AG10803 (cell line): ENCODE data around the gene ASL.

Experiments
- DNase-seq: peaks from one replicate; pipeline ENCODE4 v3.0.0; 2010; ENCODE audit warnings: low read depth
- H3K4me3 ChIP-seq: 2 replicates; pipeline ENCODE4 v1.5.1; 2011; ENCODE audit warnings: mild to moderate bottlenecking, low read length, control low read depth
- TF ChIP-seq, protein P1 (sequence below): conservative IDR thresholded peaks from 2 replicates; pipeline ENCODE4 v1.5.1; 2011; ENCODE audit warnings: mild to moderate bottlenecking, low read length, control low read depth, inconsistent platforms

ASL gene

DNA sequence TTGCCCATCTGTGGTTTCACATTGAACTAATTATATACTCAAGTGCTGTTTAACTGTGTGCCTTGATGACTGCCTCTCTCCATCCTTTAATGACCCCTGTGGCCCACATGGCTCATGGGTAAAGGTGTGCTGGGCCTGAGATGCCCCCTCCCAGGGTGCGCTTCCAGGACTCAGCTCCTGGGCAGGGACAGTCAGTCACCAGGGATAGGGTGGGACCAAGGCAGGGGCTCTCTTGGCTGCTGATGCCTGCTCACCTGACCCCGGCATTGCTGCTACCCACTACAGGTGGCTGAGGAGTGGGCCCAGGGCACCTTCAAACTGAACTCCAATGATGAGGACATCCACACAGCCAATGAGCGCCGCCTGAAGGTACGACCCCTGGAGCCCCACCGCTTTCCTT is 6.5 kb downstream of the ASL start:
- TF ChIP-seq, protein P1, sequence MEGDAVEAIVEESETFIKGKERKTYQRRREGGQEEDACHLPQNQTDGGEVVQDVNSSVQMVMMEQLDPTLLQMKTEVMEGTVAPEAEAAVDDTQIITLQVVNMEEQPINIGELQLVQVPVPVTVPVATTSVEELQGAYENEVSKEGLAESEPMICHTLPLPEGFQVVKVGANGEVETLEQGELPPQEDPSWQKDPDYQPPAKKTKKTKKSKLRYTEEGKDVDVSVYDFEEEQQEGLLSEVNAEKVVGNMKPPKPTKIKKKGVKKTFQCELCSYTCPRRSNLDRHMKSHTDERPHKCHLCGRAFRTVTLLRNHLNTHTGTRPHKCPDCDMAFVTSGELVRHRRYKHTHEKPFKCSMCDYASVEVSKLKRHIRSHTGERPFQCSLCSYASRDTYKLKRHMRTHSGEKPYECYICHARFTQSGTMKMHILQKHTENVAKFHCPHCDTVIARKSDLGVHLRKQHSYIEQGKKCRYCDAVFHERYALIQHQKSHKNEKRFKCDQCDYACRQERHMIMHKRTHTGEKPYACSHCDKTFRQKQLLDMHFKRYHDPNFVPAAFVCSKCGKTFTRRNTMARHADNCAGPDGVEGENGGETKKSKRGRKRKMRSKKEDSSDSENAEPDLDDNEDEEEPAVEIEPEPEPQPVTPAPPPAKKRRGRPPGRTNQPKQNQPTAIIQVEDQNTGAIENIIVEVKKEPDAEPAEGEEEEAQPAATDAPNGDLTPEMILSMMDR = no peak
- no peak for DNase-seq
- H3K4me3 ChIP-seq = no peak overlapping the region

DNA sequence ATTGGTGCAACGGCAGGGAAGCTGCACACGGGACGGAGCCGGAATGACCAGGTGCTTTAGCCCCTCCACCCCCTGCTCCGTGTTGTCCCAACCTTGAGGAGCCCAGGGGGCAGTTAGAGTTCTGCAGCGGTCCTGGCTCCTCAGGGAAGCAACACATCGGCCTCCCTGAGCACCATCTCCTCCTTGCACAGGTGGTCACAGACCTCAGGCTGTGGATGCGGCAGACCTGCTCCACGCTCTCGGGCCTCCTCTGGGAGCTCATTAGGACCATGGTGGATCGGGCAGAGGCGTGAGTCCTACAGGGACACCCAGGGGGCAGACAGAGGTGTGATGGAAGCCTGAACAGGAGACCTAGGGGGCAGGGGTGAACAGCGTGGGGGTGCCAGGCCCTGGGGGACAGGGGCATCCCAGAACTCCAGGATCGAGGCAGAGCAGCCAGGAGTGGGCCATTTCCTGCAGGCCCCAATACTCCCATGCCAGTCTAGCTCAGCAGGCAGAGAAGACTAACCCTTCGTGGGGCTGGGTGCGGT is 7.3 kb downstream of the ASL start:
- TF ChIP-seq, protein P1 = no peak
- DNase-seq = no peak
- no peak overlapping the region for H3K4me3 ChIP-seq

DNA sequence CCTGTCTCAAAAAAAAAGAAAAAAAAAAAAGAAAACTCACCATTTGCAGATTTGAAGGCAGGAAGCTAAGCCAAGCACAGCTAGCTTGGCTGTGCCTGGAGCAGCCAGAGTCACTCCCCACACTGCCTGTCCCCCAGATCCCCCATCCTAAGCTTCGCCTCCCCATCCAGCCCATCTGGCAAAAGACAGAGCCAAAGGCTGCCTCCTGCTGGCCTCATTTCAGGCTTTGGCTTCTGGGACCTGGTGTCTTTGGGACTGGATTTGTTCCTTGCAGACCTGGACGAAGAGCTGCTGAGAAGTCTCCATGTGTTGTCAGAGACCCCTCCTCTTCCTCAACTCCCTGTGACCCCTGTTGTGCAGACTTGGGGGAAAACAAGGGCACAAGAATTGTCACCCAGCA is 8.1 kb downstream of the ASL start:
- no peak overlapping the region for H3K4me3 ChIP-seq
- TF ChIP-seq, protein P1 = no peak
- no peak for DNase-seq

DNA sequence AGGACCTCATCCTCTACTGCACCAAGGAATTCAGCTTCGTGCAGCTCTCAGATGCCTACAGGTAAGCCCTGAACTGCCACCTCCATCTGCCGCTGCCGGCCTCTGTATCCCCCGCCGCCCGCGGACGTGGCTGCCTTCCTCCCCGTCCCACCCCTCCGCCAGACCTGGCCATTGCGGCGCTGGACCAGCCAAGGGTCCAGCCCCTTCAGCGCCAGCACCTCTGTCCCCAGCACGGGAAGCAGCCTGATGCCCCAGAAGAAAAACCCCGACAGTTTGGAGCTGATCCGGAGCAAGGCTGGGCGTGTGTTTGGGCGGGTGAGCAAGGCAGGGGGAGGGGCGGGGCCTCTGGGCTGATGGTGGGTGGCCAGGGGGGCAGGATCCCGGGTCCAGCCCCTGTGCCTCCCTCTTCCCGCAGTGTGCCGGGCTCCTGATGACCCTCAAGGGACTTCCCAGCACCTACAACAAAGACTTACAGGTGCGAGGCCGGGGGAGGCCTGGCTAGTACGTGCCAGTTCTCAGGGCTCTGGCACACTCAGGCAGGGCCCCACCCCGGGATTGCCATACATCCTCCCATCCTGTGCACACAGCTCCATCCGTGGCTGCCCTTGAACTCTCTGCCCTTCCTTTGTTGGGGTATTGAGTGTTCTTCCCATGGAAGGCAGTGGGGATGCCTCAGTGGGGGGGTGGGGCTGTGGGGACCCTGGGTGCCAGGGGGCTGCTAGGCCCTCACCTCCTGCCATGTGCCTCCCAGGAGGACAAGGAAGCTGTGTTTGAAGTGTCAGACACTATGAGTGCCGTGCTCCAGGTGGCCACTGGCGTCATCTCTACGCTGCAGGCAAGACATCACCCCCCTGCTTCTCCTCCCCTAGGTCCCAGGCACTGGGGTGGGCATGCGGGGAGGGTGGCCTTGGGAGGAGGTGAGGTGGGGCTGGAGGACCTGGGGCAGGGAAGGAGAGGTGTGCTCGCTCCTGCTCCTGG is 13.5 kb downstream of the ASL start:
- H3K4me3 ChIP-seq = no peak overlapping the region
- TF ChIP-seq, protein P1 = no peak
- DNase-seq = no peak

DNA sequence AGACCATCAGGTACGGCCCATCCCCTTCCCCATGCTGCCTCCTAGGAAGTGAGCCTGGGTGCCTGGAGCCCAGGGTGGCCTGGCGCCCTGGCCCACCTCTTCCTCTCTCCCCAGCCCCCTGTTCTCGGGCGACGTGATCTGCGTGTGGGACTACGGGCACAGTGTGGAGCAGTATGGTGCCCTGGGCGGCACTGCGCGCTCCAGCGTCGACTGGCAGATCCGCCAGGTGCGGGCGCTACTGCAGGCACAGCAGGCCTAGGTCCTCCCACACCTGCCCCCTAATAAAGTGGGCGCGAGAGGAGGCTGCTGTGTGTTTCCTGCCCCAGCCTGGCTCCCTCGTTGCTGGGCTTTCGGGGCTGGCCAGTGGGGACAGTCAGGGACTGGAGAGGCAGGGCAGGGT is 17.0 kb downstream of the ASL start:
- H3K4me3 ChIP-seq = no peak overlapping the region
- no peak for DNase-seq
- TF ChIP-seq, protein P1 = no peak

DNA sequence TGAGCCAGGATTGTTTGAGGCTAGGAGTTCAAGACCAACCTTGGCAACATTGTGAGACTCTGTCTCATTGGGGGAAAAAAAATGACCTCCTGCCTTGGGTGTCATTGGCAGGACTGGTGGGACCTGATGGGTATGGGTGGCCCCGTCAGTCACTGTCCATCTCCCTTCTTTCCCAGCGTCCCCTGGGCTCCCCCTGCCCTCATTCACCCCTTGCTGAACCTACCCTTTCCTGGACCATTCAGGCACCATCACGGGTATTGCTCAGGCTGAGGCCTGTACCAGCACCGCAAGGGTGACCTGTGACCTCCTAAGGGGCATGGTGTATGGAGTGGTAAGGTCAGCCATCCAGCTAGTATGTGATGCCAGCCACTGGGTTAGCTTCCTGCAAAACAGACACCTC is 19.4 kb downstream of the ASL start:
- TF ChIP-seq, protein P1 = no peak
- DNase-seq = no peak

DNA sequence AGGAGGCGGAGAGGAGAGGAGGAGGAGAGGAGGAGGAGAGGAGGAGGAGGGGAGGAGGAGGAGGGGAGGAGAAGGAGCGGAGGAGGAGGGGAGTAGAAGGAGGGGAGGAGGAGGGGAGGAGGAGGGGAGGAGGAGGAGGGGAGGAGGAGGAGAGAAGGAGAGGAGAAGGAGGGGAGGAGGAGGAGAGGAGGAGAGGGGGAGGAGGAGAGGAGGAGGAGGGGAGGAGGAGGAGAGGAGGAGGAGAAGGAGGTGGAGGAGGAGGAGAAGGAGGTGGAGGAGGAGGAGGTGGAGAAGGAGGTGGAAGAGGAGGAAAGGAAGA is 23.6 kb downstream of the ASL start:
- TF ChIP-seq, protein P1 = no peak
- DNase-seq = peak; percentile 42
- no peak overlapping the region for H3K4me3 ChIP-seq

More for the DNA sequence above, 19.4 kb downstream of the ASL start:
- no peak overlapping the region for H3K4me3 ChIP-seq
